SKM-1 (cell line): ENCODE measurements around the gene ETF1.
A peak's percentile ranks its signal among the peaks of the same experiment; 100 is the strongest.
"Not testable (repeated sequence)": the region's sequence is repeated elsewhere in the genome, so short reads cannot be mapped to it uniquely, and the experiment has no call there.

Source experiments
- DNase-seq: peaks from one replicate; lab custom pipeline; 2025; ENCODE audit not compliant: unreplicated experiment; lab: John Stamatoyannopoulos, UW

Gene ETF1

GRCh38 chr5:138491669-138492559 lies 51.1 kb downstream of the ETF1 start:
- peak; percentile 62 for DNase-seq

- no peak for DNase-seq
These were observed 51.8 kb downstream of the ETF1 start for GRCh38 chr5:138491284-138491648.

GRCh38 chr5:138490648-138491283 lies 52.3 kb downstream of the ETF1 start:
- no peak for DNase-seq

GRCh38 chr5:138489683-138490061 lies 53.4 kb downstream of the ETF1 start:
- DNase-seq, result no peak

- DNase-seq, result no peak
These were observed 54.5 kb downstream of the ETF1 start for GRCh38 chr5:138488481-138488945.

- DNase-seq, result no peak
These were observed 60.4 kb downstream of the ETF1 start for GRCh38 chr5:138482638-138483037.

GRCh38 chr5:138476918-138477317 lies 66.1 kb downstream of the ETF1 start:
- DNase-seq, result no peak

GRCh38 chr5:138473151-138473550 lies 69.9 kb downstream of the ETF1 start:
- DNase-seq, result not testable (repeated sequence)

- no peak for DNase-seq
These were observed 70.7 kb downstream of the ETF1 start for GRCh38 chr5:138472353-138472752.

GRCh38 chr5:138471052-138471361 lies 72.0 kb downstream of the ETF1 start:
- no peak for DNase-seq

GRCh38 chr5:138470322-138471051 lies 72.5 kb downstream of the ETF1 start:
- no peak for DNase-seq

GRCh38 chr5:138469540-138470321 lies 73.3 kb downstream of the ETF1 start:
- DNase-seq, result no peak

GRCh38 chr5:138468966-138469539 lies 74.0 kb downstream of the ETF1 start:
- no peak for DNase-seq

GRCh38 chr5:138468133-138468965 lies 74.7 kb downstream of the ETF1 start:
- peak; percentile 65 for DNase-seq

- no peak for DNase-seq
These were observed 75.3 kb downstream of the ETF1 start for GRCh38 chr5:138467711-138468132.

- no peak for DNase-seq
These were observed 75.9 kb downstream of the ETF1 start for GRCh38 chr5:138466900-138467710.

- no peak for DNase-seq
These were observed 76.7 kb downstream of the ETF1 start for GRCh38 chr5:138466125-138466899.
